Lower leg skin (tissue), 4 donors: ENCODE results near the gene ABCC1. TPM values are rescaled to one million over a fixed set of nuclear protein-coding genes. Genes with fewer than 3 reads are reported as not detected.

Source experiments
- DNase-seq, 2 donors: peaks; one replicate each; pipeline ENCODE4 v3.0.0-alpha.2; 2019; ENCODE audit warnings: low spot score in 2 of 2
- H3K4me3 ChIP-seq: fragments of 200-600 bp; sonication (generic); 2 replicates; pipeline ENCODE4 v1.5.1; 2017; ENCODE audit warnings: mild to moderate bottlenecking, low read depth; ENCODE audit not compliant: poor library complexity, severe bottlenecking
- CTCF ChIP-seq, 3 donors: fragments of 450-650 bp; IDR thresholded peaks; one replicate each; pipeline ENCODE4 v1.5.1; 2016; ENCODE audit warnings: antibody characterized with exemption in 3 of 3, mild to moderate bottlenecking in 3 of 3, moderate library complexity in 2 of 3
- POLR2A ChIP-seq, 2 donors: fragments of 450-650 bp; IDR thresholded peaks; one replicate each; pipeline ENCODE4 v1.6.1; 2016 to 2017; ENCODE audit warnings: antibody characterized with exemption in 2 of 2, mild to moderate bottlenecking in 1 of 2, moderate library complexity in 1 of 2
- WGBS, 2 donors: methylation state at CpG; one replicate each; pipeline ENCODE4 v1.1.5; 2018; 5-methylcytosine and 5-hydroxymethylcytosine counted together
- intact Hi-C: fragments of 100-400 bp; cut with DNase I; formaldehyde crosslinking; loops from one replicate; pipeline ENCODE4 v1.15.0; 2023; ENCODE audit warnings: low total_unique reads
- total RNA-seq, 4 donors: library from RNA; depleted of rRNA; stranded (reverse); fragments of >200 nt; gene quantifications; one replicate each; pipeline ENCODE4 v1.1.0, GENCODE V29; 2016

The ABCC1 gene
- total RNA-seq, 4 donors from 2014 or later: 16.4 to 25.3 (median 21.8) TPM

GRCh38 chr16:16063683-16064082 is 114.3 kb downstream of the ABCC1 start:
- intact Hi-C loops: no loop called here
- H3K4me3 ChIP-seq: no peak overlapping the region
- TF ChIP-seq CTCF (IDR thresholded peaks at IDR 0.05) (no peak), POLR2A (IDR thresholded peaks at IDR 0.05) (no peak)
- 82 to 84% methylated on average over 2 of the region's 2 CpGs for WGBS, 2 donors
- no peak for DNase-seq

DNA sequence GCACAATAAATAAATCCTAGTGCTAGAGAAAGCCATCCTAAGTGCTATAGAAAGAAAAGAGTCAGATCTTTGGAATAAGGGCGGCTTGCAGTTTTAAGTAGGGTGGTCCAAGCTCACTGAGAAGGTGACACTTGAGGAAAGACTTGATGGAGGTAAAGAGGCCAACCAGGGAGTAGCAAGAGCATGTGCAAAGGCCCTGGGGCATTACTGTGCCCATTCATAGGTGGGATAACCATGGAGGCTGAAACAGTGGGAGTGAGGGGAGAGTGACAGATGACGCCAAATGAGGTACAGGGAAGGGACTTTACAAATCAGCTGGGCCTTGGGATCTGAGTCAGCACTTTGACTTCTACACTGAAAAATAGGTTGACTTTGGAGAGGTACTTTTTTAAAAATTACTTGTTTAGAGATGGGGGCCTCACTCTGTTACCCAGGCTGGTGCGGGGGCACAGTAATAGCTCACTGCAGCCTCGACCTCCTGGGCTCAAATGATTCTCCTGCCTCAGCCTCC is 115.5 kb downstream of the ABCC1 start:
- 89 to 96% methylated on average over 4 of the region's 4 CpGs for WGBS, 2 donors
- no peak overlapping the region for H3K4me3 ChIP-seq
- intact Hi-C loops: no loop called here
- no peak for DNase-seq
- TF ChIP-seq CTCF (IDR thresholded peaks at IDR 0.05) (no peak), POLR2A (IDR thresholded peaks at IDR 0.05) (no peak)

GRCh38 chr16:16067127-16067526 is 117.7 kb downstream of the ABCC1 start:
- H3K4me3 ChIP-seq: no peak overlapping the region
- TF ChIP-seq POLR2A (IDR thresholded peaks at IDR 0.05): no peak
- no peak for TF ChIP-seq CTCF (IDR thresholded peaks at IDR 0.05)
- WGBS, 2 donors: 72 to 75% methylated on average over 13 of the region's 13 CpGs
- no peak for DNase-seq
- intact Hi-C loops: no loop called here

DNA sequence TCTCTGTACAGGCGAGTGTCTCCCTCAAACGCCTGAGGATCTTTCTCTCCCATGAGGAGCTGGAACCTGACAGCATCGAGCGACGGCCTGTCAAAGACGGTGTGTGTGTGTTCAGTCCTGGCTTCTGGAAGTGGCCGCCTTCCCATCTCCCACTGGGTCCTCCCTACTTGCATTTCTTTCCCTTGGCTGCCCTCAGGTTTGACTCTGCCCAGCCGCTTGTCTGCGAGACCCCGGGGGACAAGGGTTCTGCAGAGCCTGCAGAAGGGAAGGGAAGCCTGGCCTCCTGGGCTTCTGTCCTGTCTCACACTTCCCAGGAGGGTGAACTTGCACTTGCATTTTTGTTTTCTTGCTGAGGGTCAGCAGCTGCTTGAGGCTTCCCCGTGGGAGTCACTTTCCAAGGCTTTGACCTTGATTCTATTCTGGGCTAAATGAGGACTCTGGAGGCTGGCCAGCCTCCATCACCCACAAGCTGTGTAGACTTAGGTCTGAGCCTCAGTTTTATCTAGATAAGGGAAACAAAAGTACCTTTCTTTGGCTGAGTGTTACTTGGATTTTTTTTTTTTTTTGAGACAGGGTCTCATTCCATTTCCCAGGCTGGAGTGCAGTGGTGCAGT is 122.3 kb downstream of the ABCC1 start:
- WGBS, 2 donors: 76 to 77% methylated on average over 11 of the region's 11 CpGs

GRCh38 chr16:16073001-16073545 is 123.7 kb downstream of the ABCC1 start:
- TF ChIP-seq CTCF (IDR thresholded peaks at IDR 0.05) (no peak), POLR2A (IDR thresholded peaks at IDR 0.05) (no peak)
- 74 to 75% methylated on average over 2 of the region's 2 CpGs for WGBS, 2 donors
- DNase-seq: no peak
- intact Hi-C loops: no loop called here
- no peak overlapping the region for H3K4me3 ChIP-seq

More for the DNA sequence above, 122.3 kb downstream of the ABCC1 start:
- H3K4me3 ChIP-seq: no peak overlapping the region
- DNase-seq: no peak
- intact Hi-C loops: no loop called here
- TF ChIP-seq CTCF (IDR thresholded peaks at IDR 0.05) (no peak), POLR2A (IDR thresholded peaks at IDR 0.05) (no peak)
